Ishikawa (cell line): ENCODE measurements around the gene SPRING1.

Experiments
- CEBPB ChIP-seq: IDR thresholded peaks from 2 replicates; pipeline ENCODE4 v1.6.1; 2012
- CREB1 ChIP-seq: IDR thresholded peaks from 2 replicates; pipeline ENCODE4 v1.6.1; 2012; ENCODE audit warnings: low read depth
- EGR1 ChIP-seq: IDR thresholded peaks from 2 replicates; pipeline ENCODE4 v1.6.1; 2012
- EP300 ChIP-seq: IDR thresholded peaks from 2 replicates; pipeline ENCODE4 v1.6.1; 2012; ENCODE audit warnings: borderline replicate concordance
- FOXM1 ChIP-seq: IDR thresholded peaks from 2 replicates; pipeline ENCODE4 v1.6.1; 2012; ENCODE audit warnings: low read depth, borderline replicate concordance
- NFIC ChIP-seq: IDR thresholded peaks from 2 replicates; pipeline ENCODE4 v1.6.1; 2012
- RAD21 ChIP-seq: IDR thresholded peaks from 2 replicates; pipeline ENCODE4 v1.6.1; 2012; ENCODE audit warnings: low read depth
- TAF1 ChIP-seq: IDR thresholded peaks from 2 replicates; pipeline ENCODE4 v1.6.1; 2012; ENCODE audit warnings: low read depth, mild to moderate bottlenecking
- TCF12 ChIP-seq: IDR thresholded peaks from 2 replicates; pipeline ENCODE4 v1.6.1; 2012; ENCODE audit warnings: low read depth
- TEAD4 ChIP-seq: IDR thresholded peaks from 2 replicates; pipeline ENCODE4 v1.6.1; 2012
- YY1 ChIP-seq: IDR thresholded peaks from 2 replicates; pipeline ENCODE4 v1.6.1; 2012; ENCODE audit warnings: low read depth
- ZBTB7A ChIP-seq: IDR thresholded peaks from 2 replicates; pipeline ENCODE4 v1.6.1; 2012; ENCODE audit warnings: low read depth
- TF ChIP-seq, protein P1 (sequence below): IDR thresholded peaks from 2 replicates; pipeline ENCODE4 v1.6.1; 2012; ENCODE audit warnings: low read depth, mild to moderate bottlenecking
- TF ChIP-seq, protein P2 (sequence below): IDR thresholded peaks from 2 replicates; pipeline ENCODE4 v1.6.1; 2012
- TF ChIP-seq, protein P3 (sequence below): IDR thresholded peaks from 2 replicates; pipeline ENCODE4 v1.6.1; 2012

The SPRING1 gene

DNA sequence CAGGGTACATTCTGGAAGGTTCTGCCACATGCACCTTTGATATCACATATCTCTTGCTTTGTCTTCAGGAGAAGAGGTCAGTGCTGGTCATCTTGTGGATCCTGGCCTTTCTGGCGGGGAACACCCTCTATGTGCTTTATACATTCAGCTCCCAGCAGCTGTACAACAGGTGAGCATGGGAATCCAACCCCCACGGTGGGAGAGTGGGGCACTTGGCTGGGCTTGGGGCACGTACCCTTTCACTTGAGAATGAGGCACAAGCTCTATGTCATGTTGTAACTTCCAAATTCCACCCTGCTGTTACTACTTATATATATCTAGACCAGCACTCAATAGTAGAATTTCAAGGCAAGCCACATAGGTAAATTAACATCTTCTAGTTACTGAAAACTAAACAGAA lies 28.9 kb upstream of the SPRING1 start:
- TF ChIP-seq TAF1 (no peak), CREB1 (no peak), TCF12 (no peak), YY1 (no peak), FOXM1 (no peak), EGR1 (no peak), RAD21 (no peak), EP300 (no peak), CEBPB (no peak), TEAD4 (no peak), ZBTB7A (no peak), NFIC (no peak)
- TF ChIP-seq, protein P1, sequence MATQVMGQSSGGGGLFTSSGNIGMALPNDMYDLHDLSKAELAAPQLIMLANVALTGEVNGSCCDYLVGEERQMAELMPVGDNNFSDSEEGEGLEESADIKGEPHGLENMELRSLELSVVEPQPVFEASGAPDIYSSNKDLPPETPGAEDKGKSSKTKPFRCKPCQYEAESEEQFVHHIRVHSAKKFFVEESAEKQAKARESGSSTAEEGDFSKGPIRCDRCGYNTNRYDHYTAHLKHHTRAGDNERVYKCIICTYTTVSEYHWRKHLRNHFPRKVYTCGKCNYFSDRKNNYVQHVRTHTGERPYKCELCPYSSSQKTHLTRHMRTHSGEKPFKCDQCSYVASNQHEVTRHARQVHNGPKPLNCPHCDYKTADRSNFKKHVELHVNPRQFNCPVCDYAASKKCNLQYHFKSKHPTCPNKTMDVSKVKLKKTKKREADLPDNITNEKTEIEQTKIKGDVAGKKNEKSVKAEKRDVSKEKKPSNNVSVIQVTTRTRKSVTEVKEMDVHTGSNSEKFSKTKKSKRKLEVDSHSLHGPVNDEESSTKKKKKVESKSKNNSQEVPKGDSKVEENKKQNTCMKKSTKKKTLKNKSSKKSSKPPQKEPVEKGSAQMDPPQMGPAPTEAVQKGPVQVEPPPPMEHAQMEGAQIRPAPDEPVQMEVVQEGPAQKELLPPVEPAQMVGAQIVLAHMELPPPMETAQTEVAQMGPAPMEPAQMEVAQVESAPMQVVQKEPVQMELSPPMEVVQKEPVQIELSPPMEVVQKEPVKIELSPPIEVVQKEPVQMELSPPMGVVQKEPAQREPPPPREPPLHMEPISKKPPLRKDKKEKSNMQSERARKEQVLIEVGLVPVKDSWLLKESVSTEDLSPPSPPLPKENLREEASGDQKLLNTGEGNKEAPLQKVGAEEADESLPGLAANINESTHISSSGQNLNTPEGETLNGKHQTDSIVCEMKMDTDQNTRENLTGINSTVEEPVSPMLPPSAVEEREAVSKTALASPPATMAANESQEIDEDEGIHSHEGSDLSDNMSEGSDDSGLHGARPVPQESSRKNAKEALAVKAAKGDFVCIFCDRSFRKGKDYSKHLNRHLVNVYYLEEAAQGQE: no peak
- TF ChIP-seq, protein P2, sequence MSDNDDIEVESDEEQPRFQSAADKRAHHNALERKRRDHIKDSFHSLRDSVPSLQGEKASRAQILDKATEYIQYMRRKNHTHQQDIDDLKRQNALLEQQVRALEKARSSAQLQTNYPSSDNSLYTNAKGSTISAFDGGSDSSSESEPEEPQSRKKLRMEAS: no peak
- TF ChIP-seq, protein P3, sequence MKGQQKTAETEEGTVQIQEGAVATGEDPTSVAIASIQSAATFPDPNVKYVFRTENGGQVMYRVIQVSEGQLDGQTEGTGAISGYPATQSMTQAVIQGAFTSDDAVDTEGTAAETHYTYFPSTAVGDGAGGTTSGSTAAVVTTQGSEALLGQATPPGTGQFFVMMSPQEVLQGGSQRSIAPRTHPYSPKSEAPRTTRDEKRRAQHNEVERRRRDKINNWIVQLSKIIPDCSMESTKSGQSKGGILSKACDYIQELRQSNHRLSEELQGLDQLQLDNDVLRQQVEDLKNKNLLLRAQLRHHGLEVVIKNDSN: no peak

DNA sequence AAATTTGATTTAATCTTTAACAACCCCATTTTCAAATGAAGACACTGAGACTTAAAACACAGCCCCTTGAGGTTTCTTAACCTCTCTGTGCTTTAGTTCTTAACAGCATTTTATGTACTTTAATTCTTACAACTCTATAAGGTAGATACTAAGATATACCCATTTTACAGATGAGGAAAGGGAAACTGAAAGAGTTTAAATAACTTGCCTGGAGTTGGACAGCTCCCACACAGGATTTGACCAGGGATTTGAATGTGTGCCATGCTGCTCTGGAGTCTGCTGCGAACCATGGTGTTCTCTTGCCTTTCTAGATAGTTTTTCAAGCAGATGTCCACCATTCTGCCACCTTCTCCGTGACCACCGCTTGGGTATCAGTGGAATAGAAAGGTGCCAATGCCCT lies 28.4 kb upstream of the SPRING1 start:
- TF ChIP-seq, protein P1: peak; percentile 17; the same call in 1 of the 2 replicates
- TF ChIP-seq YY1: no peak

DNA sequence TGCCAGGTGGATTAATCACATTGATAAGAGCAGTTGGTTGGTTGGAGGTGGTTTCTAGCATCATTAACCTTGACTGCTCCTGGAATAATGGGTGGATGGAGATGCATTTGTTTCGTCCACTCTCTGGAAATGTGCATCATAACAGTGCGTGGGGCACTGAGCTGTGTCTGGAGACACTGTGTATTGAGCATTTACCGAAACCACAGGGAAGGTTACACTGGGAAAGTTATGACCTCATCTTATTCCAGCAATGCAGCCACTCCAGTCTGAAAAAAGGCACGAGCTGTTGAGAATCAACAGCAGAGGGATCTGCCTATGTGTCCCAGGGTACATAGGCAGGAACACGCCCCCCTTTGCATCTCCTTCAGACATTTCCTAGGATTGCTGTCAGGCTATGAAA lies 27.4 kb upstream of the SPRING1 start:
- TF ChIP-seq CEBPB (no peak), ZBTB7A (no peak), NFIC (no peak), EGR1 (no peak), RAD21 (no peak), TCF12 (no peak), CREB1 (no peak)
- TF ChIP-seq, protein P1: no peak

DNA sequence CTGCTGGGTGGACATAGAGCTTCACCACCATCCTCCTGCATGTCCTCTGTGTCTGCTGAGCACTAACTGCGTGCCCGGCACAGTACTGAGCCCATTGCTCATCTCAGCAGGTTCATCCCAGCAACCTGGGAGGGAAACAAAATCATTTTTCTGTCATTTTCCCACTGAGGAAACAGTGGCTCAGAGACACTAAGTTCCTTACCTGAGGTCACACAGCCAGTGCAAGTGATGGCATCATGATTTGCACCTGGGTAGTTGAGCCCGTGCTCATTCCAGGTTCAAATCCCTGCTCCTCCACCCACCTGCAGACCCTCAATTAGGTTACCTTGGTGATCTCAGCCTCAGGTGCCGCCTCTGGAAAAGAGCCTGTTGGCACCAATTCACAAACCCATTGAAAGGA lies 23.6 kb upstream of the SPRING1 start:
- no peak for TF ChIP-seq TAF1
- TF ChIP-seq RAD21: no peak
- no peak for TF ChIP-seq TCF12
- TF ChIP-seq YY1: no peak
- no peak for TF ChIP-seq CEBPB
- no peak for TF ChIP-seq ZBTB7A
- TF ChIP-seq, protein P3: no peak
- TF ChIP-seq CREB1: no peak
- no peak for TF ChIP-seq FOXM1
- TF ChIP-seq EP300: no peak
- TF ChIP-seq EGR1: no peak
- TF ChIP-seq TEAD4: no peak
- no peak for TF ChIP-seq NFIC

DNA sequence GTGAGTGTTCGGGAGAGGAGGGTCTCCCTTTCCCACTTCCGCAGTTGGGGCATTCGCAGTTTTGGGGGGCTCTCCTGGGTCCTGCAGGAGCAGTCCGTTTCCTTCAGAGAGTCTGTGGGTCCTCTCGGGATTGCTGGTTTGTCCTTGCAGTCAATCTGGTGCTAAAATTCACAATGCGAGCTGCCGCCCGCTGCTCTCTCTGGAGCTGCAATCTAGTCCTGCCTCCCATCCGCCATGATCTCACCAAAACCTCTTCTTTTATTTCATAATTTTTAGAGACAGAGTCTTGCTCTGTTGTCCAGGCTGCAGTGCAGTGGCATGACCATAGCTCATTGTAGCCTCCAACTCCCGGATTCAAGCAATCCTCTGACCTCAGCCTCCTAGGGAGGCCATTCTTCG lies 22.8 kb upstream of the SPRING1 start:
- TF ChIP-seq EGR1 (no peak), ZBTB7A (no peak), TAF1 (no peak), EP300 (no peak), RAD21 (no peak), FOXM1 (no peak), TCF12 (no peak), CREB1 (no peak), NFIC (no peak), CEBPB (no peak), TEAD4 (no peak), YY1 (no peak)
- TF ChIP-seq, protein P1: no peak
- TF ChIP-seq, protein P2: no peak
- TF ChIP-seq, protein P3: no peak
